ENCODE measurements around the gene MAGEF1. TPM values are rescaled to one million over a fixed set of nuclear protein-coding genes. Genes with fewer than 3 reads are reported as not detected.

The MAGEF1 gene
- total and polyA plus RNA-seq, 9 of the 15 experiments (the other 6 are each of a cell fraction or from before 2014, with no cell fraction given): 1.5 to 39.1 (median 19.8) TPM

DNA sequence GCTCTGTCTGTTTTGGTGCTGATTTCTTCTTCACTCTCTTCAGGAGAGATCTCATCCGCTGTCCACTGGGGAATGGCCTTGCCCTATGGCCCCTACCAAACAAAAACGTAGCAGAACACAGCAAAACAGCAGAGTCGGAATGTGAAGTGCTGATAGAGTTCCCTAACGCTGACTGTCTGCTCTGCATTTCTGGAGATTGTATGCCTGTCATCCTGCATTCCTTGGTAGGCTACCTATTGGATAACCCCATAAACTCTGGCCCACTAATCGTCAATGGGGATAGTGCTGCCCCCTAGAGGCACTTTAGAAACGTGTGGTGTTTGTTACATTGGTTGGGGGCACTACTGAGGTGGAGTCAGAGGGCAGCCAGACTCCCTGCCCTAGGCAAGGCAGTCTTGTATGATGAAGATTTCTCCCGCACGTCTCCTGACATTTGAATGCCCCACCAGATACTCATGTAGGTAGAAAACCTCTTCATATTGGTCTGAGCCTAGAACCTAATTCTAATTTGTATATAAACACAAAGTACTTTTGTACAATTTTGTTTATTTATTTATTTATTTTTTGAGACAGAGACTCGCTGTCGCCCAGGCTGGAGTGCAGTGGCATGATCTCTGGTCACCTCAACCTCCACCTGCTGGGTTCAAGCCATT, 15.6 kb upstream of the MAGEF1 start:
- ChIA-PET POLR2A (interaction anchor here (0.6 to 1.4 kb wide), 2 partner anchors 8 to 13 kb away, joined by 4 to 5 read pairs; no protein-coding TSS in a partner anchor), CTCF (ENCODE audit: low intra/inter-chr PET ratio) (no interaction called here)
- H3K4me3 ChIP-seq: no peak overlapping the region
- no TSS peak for BruUV-seq (replicated peaks)
- H3K9ac ChIP-seq (ENCODE audit: insufficient read depth in 1 of 2, low read depth in 2 of 2, low read length in 2 of 2): no peak overlapping the region
- H3K4me1 ChIP-seq (replicated peaks in 1 of 2; ENCODE audit: control insufficient read depth in 2 of 2, insufficient read depth in 2 of 2, low read length in 2 of 2): no peaks in the 10 kb centered on the region
- no peak overlapping the region for H3K27ac ChIP-seq (ENCODE audit: extremely low read depth, low read depth, low read length)
- peaks cover 14 to 31% of the 10 kb centered on the region in 2 experiments; a peak in 4 of 5 replicates for H3K27me3 ChIP-seq (ENCODE audit: control insufficient read depth in 2 of 2, insufficient read depth in 2 of 2, low read length in 2 of 2)
- DNase-seq (ENCODE audit: extremely low read depth in 1 of 4, low spot score in 3 of 4) (peak; percentile 72 to 79 (median 73)), FAIRE-seq (peak; percentile 92), ATAC-seq (peak; percentile 97)
- no peaks in the 10 kb centered on the region for H3K36me3 ChIP-seq (ENCODE audit: control insufficient read depth, insufficient read depth, low read length)
- in situ Hi-C loops (cut with MboI) (no loop called here), intact Hi-C loops (cut with micrococcal nuclease) (loop anchor here (5.0 kb wide), 2 partner anchors 50 to 145 kb away; no protein-coding TSS in a partner anchor)
- no peaks in the 10 kb centered on the region for H3K9me1 ChIP-seq (ENCODE audit: control insufficient read depth, insufficient read depth, low read length)
- no peaks in the 10 kb centered on the region for H4K20me1 ChIP-seq (replicated peaks; ENCODE audit: control insufficient read depth, insufficient read depth, low read length)
- H2AFZ ChIP-seq (ENCODE audit: low read depth, low read length): no peak overlapping the region
- WGBS (ENCODE audit: insufficient coverage, low coverage, missing lambda C conversion rate): 14% methylated on average over 10 of the region's 10 CpGs
- H3K4me2 ChIP-seq (ENCODE audit: insufficient read depth, low read length): no peak overlapping the region
- H3K79me2 ChIP-seq (ENCODE audit: control insufficient read depth, insufficient read depth, low read length): no peaks in the 10 kb centered on the region
- no peaks in the 10 kb centered on the region for H3K9me3 ChIP-seq (replicated peaks; ENCODE audit: control insufficient read depth, insufficient read depth, low read depth, low read length)
- TF ChIP-seq SNRNP70 (optimal IDR thresholded peaks at IDR 0.05; ENCODE audit: low read depth, low read length) (no peak), ZNF408 (CRISPR knock-in tag; IDR thresholded peaks at IDR 0.05; ENCODE audit: low read depth) (no peak), JUND (IDR thresholded peaks at IDR 0.05; ENCODE audit: borderline replicate concordance, low read depth, low read length) (peak; percentile 9; the same call in 1 of the 2 replicates), JUND (tag; IDR thresholded peaks at IDR 0.05; ENCODE audit: borderline replicate concordance, low read depth, low read length) (no peak; the same call in 2 of the 3 replicates), ATF1 (CRISPR knock-in tag; IDR thresholded peaks at IDR 0.05) (no peak), ATF1 (tag; IDR thresholded peaks at IDR 0.05) (0 out of 2 replicates have a peak, but pooled peaks have one; percentile 8), TEAD1 (CRISPR knock-in tag; IDR thresholded peaks at IDR 0.05) (peak in 1 of 2 experiments; percentile 54; a peak in 1 of 4 replicates), RAD21 (CRISPR knock-in tag; conservative IDR thresholded peaks at IDR 0.05 in 1 of 2, IDR thresholded peaks at IDR 0.05 in 1 of 2) (peak; percentile 23 to 69; a peak in 3 of 4 replicates), NR3C1 (CRISPR knock-in tag; IDR thresholded peaks at IDR 0.05) (no peak), KAT7 (CRISPR knock-in tag; IDR thresholded peaks at IDR 0.05; ENCODE audit: borderline replicate concordance) (no peak)
- TF ChIP-seq, protein P1, sequence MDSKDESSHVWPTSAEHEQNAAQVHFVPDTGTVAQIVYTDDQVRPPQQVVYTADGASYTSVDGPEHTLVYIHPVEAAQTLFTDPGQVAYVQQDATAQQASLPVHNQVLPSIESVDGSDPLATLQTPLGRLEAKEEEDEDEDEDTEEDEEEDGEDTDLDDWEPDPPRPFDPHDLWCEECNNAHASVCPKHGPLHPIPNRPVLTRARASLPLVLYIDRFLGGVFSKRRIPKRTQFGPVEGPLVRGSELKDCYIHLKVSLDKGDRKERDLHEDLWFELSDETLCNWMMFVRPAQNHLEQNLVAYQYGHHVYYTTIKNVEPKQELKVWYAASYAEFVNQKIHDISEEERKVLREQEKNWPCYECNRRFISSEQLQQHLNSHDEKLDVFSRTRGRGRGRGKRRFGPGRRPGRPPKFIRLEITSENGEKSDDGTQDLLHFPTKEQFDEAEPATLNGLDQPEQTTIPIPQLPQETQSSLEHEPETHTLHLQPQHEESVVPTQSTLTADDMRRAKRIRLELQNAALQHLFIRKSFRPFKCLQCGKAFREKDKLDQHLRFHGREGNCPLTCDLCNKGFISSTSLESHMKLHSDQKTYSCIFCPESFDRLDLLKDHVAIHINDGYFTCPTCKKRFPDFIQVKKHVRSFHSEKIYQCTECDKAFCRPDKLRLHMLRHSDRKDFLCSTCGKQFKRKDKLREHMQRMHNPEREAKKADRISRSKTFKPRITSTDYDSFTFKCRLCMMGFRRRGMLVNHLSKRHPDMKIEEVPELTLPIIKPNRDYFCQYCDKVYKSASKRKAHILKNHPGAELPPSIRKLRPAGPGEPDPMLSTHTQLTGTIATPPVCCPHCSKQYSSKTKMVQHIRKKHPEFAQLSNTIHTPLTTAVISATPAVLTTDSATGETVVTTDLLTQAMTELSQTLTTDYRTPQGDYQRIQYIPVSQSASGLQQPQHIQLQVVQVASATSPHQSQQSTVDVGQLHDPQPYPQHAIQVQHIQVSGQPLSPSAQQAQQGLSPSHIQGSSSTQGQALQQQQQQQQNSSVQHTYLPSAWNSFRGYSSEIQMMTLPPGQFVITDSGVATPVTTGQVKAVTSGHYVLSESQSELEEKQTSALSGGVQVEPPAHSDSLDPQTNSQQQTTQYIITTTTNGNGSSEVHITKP (IDR thresholded peaks at IDR 0.05; ENCODE audit: partially characterized antibody): no peak
- TF ChIP-seq, protein P2, sequence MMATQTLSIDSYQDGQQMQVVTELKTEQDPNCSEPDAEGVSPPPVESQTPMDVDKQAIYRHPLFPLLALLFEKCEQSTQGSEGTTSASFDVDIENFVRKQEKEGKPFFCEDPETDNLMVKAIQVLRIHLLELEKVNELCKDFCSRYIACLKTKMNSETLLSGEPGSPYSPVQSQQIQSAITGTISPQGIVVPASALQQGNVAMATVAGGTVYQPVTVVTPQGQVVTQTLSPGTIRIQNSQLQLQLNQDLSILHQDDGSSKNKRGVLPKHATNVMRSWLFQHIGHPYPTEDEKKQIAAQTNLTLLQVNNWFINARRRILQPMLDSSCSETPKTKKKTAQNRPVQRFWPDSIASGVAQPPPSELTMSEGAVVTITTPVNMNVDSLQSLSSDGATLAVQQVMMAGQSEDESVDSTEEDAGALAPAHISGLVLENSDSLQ (IDR thresholded peaks at IDR 0.05): peak; percentile 34; the same call in 1 of the 2 replicates
- TF ChIP-seq, protein P3, sequence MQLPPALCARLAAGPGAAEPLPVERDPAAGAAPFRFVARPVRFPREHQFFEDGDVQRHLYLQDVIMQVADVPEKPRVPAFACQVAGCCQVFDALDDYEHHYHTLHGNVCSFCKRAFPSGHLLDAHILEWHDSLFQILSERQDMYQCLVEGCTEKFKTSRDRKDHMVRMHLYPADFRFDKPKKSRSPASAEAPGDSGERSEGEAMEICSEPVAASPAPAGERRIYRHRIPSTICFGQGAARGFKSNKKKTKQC (CRISPR knock-in tag; IDR thresholded peaks at IDR 0.05): no peak
